ENCODE data around the gene MCUR1.
"Not testable (repeated sequence)": the region's sequence is repeated elsewhere in the genome, so short reads cannot be mapped to it uniquely, and the experiment has no call there.

Gene MCUR1

GRCh38 chr6:13827032-13827431, 12.7 kb upstream of the MCUR1 start:
- DNase-seq = no peak

DNA sequence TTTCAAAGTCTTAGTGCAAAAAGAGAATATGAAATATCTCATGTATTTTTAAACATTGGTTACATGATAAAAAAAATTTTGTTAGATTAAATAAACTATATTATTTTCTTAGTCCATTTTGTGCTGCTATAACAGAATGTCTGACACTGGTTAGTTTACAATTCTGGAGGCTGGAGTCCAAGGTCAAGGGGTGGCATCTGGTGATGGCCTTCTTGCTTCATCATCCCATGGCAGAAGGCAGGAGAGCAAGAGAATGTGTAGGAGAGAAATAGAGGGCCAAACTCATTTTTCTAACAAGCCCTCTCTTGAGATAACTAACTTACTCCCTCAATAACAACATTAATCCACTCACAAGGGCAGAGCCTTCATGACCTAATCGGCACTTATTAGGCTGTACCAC, 11.5 kb upstream of the MCUR1 start:
- DNase-seq = no peak

GRCh38 chr6:13818341-13818740, 4.0 kb upstream of the MCUR1 start:
- DNase-seq = no peak

GRCh38 chr6:13814938-13815575, 700 bp upstream of the MCUR1 start:
- DNase-seq = no peak

- peak; percentile 86 for DNase-seq
These were observed 659 bp downstream of the MCUR1 start for GRCh38 chr6:13813621-13814175.

GRCh38 chr6:13813026-13813425, 1.3 kb downstream of the MCUR1 start:
- peak; percentile 61 for DNase-seq

- no peak for DNase-seq
These were observed 2.1 kb downstream of the MCUR1 start for GRCh38 chr6:13812359-13812642.

DNA sequence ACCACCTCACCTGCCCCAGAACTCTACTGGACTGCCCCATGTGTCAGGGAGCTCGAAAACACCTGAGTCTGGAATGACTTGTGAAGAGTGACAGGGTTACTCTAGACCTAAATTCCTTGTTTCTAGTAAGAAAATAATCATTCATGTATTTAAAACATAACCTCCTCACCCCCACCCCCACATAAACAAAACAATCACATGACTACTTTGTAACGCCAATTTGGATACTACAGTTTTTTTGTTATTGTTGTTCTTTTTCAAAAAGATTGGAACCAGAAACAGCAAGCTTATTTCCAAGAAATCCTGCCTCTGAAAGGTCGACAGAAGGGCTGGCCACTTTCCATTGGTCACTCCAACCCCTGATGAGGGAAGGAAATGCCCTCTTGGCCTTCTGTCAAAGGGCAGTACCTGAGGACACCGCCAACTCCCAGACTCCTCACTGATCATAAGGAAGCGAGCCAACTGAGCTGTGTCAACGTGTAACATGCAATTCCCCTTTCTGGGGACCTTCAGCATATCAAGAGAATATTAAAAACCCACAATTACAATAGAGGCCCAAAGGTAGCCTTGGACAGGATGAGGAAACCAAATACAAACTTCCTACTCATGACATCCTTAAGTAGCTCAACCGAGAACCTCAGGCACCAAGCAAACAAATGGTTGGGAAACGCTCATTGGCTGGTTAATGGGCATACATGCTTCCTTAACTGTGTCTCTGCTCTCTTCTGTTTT, 2.6 kb downstream of the MCUR1 start:
- DNase-seq = peak; percentile 73

DNA sequence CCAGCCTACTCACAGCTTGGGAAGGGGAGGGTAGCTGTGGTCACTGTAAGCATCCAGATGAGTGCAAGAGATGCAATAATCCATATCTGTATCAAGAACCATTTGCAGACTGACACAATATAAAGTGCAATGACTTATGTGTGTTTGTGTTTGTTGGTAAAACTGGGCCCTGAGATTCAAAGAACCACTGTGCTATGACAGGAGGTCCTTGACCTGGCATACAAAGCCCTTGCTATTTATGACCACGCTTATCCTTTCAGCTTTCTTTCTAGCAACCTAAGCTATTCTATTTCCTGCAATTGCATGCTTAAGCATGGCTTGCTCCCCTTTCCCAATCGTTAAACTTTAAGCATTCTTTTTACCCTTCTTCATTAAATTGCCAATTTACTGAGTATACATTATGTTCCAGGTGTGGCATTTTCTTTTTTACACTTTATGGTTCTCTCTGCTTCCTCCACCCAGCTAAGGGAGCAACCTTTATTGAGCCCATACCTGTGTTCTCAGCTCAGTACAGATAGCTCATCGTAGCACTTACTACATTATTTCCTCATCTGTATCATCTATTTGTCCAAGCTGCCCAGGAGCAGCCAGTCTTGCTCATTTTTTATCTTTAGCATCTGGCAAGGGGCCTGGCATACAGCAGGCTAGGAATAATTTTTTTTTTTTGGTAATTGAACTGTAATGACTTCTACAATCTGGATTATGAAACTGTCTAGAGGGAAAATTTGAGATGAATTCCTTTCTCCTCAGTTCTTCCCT, 3.5 kb downstream of the MCUR1 start:
- peak; percentile 42 for DNase-seq

- no peak for DNase-seq
These were observed 5.6 kb downstream of the MCUR1 start for GRCh38 chr6:13808801-13809200.

- DNase-seq = no peak
These were observed 6.7 kb downstream of the MCUR1 start for GRCh38 chr6:13807696-13808095.

DNA sequence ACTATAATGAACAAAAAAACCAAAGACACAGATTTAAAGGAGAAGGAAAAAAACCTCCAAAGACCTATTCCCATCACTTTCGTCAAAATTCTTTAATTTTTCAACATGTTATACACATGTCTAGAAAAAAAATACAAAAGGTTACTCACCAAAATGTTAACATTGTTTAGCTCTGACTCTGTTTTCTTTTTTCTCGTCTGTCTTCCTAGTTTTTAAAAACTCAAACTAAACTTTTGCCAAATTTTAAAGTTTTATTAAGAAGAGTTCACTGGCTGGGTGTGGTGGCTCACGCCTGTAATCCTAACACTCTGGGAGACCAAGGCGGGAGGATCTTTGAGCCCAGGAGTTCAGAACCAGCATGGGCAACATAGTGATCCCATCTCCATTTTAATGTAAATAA, 10.8 kb downstream of the MCUR1 start:
- DNase-seq = no peak

DNA sequence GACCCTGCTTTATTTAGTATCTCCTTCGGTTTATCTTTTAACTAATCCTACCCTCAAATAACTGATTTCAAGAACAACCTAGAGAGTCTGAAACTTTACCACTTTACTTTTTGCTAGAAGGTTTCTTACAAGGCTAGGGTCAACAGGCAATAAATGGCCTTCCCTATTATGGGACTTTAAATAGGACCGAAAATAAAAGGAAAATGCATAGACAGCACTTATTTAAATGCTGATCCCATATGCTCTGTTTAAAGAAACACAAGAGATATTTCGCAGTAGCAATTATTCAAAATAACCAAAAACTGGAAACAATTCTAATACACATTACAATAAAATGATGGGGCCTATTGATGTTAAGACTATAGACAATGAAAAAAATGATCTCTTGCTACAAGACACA, 13.7 kb downstream of the MCUR1 start:
- no peak for DNase-seq

- DNase-seq = no peak
These were observed 17.6 kb downstream of the MCUR1 start for GRCh38 chr6:13796781-13797180.

- peak; percentile 91 for DNase-seq
These were observed 19.2 kb downstream of the MCUR1 start for GRCh38 chr6:13795041-13795750.

- DNase-seq = no peak
These were observed 20.2 kb downstream of the MCUR1 start for GRCh38 chr6:13794184-13794583.

DNA sequence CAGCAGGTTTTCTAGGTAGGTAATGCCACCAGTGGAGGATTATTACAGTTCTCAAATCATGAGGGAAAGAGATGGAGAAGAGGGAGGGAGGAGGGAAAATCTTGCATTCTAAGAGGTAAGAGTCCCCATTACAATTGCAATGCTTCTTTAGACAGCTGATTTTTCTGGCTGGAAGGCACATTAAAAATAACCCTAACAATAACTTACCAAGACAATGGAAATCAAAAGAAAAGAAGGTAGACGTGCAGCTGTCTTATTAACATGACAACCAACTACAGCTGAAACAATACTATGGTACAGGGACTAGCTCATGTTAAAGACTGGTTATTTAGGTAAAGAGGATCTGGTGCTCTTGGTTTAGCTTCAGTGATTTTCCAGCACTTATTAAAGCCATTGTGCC, 24.6 kb downstream of the MCUR1 start:
- DNase-seq = no peak

DNA sequence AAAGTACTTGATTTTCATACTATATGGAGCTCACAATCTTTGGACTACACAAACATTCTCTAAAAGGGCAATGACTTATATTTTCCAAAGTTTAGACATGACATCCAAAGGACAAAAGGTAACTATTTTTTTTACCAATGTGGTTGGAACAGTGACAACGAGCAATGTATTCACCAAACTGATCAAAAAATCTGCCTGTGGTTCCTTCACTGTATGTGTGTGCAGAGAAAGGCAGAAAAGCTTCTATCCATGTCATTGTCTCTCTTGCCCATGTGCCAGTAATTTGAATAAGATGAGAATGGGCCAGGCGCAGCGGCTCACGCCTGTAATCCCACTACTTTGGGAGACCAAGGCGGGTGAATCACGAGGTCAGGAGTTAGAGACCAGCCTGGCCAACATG, 25.5 kb downstream of the MCUR1 start:
- no peak for DNase-seq

DNA sequence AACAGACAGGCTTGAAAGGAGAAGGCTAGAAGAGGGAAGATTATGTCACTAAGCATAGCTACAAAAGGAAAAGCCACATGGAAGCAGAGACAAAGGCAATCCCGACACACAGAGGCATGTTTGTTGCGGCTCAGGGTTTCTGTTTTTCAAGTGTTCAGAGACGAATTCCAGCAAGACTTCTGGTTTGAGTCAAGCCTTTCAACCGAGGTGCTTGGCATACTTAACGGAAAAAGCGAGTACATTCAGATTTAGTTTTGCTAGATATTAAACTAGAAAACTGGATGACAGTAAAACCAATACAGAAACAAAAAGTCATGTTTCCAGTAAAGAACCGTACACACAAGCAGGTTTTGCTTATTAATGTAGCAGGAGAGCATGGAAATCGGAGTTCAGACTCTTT, 27.2 kb downstream of the MCUR1 start:
- no peak for DNase-seq

DNA sequence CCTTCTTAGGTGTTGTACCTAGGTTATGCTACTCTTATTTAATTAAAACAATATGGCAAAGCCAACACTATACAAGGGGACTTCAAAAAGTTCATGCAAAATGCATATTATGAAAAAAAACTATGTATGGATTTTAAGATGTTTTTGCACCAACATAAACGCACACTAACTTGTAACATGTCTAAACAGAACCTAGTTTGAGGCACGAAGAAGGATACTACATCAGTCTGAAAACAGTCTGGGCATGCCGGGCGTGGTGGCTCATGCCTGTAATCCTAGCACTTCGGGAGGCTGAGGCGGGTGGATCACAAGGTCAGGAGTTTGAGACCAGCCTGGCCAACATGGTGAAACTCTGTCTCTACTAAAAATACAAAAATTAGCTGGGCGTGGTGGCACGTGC, 34.2 kb downstream of the MCUR1 start:
- DNase-seq = not testable (repeated sequence)

DNA sequence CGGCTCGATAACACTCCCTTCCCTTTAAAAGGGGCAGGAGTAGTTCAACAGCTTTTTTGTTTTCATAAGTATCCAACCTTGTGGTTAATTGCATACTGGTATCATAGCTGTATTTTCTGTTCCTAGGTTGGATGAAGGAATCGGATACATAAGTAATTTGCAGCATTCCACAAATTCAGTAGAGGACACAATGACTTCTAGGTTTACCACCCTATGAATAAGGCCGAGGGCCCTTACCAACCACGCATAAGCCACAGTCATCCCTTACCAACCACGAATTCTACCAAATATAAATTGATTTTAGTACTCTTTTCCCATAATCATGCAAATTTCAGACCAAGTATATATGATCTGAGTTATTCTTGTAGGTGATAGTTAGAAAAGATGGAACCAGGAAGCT, 36.3 kb downstream of the MCUR1 start:
- DNase-seq = no peak

DNA sequence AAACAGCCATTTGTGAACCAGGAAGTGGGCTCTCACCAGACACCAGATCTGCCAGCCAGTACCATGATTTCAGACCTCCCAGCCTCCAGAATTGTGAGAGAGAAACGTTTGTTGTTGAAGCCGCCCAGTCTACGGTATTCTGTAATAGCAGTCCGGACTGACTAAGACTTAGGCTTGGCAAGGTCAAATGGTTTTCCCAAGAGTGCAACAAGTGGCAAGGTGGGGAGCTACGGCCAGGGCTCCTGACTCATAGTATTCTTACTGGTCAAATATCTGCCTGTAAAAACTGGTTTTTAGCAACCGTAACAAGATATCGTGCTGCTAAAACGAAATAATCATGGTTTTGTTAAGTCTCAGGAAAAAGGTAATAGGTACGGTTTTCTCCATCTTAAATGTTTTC, 37.8 kb downstream of the MCUR1 start:
- DNase-seq = no peak

GRCh38 chr6:13775466-13775865, 38.9 kb downstream of the MCUR1 start:
- not testable (repeated sequence) for DNase-seq

Data from NCI-H2029 treated with DMSO at 0.1 percent for 48 hours (cell line).